Coronary artery (tissue), 2 donors: ENCODE results near the gene CDH4.

Source experiments
- DNase-seq: peaks from one replicate; pipeline ENCODE4 v3.0.0-alpha.2; 2017; ENCODE audit warnings: low spot score
- H3K27ac ChIP-seq, 2 donors: fragments of 200-600 bp; sonication (generic); one replicate each; pipeline ENCODE4 v1.5.1; 2016 to 2019
- H3K4me3 ChIP-seq: fragments of 200-600 bp; sonication (generic); 2 replicates; pipeline ENCODE4 v1.5.1; 2016; ENCODE audit warnings: mild to moderate bottlenecking, moderate library complexity
- CTCF ChIP-seq: fragments of 200-600 bp; sonication (generic); IDR thresholded peaks from one replicate; pipeline ENCODE4 v1.5.1; 2019; ENCODE audit warnings: antibody characterized with exemption

Gene CDH4

GRCh38 chr20:61559706-61560315 is 307.8 kb downstream of the CDH4 start:
- no peak for DNase-seq
- Histone ChIP-seq H3K27ac (no peak overlapping the region), H3K4me3 (no peak overlapping the region)
- no peak for TF ChIP-seq CTCF

- Histone ChIP-seq H3K27ac (no peak overlapping the region), H3K4me3 (no peak overlapping the region)
- no peak for TF ChIP-seq CTCF
- DNase-seq: no peak
Observed at GRCh38 chr20:61560361-61560853, 308.3 kb downstream of the CDH4 start.

- Histone ChIP-seq H3K27ac (no peak overlapping the region), H3K4me3 (no peak overlapping the region)
- no peak for TF ChIP-seq CTCF
- DNase-seq: no peak
Observed at GRCh38 chr20:61561111-61561830, 309.2 kb downstream of the CDH4 start.

- DNase-seq: no peak
- no peak overlapping the region for H3K4me3 ChIP-seq
- TF ChIP-seq CTCF: no peak
- H3K27ac ChIP-seq: no peak overlapping the region
Observed at GRCh38 chr20:61562491-61562890, 310.4 kb downstream of the CDH4 start.

- Histone ChIP-seq H3K27ac (no peak overlapping the region), H3K4me3 (no peak overlapping the region)
- no peak for TF ChIP-seq CTCF
- DNase-seq: no peak
Observed at GRCh38 chr20:61562897-61563504, 310.9 kb downstream of the CDH4 start.

GRCh38 chr20:61564628-61565027 is 312.6 kb downstream of the CDH4 start:
- H3K27ac ChIP-seq: no peak overlapping the region
- TF ChIP-seq CTCF: no peak
- DNase-seq: no peak
- H3K4me3 ChIP-seq: no peak overlapping the region
